ENCODE results near the gene HBZ.

Gene HBZ

DNA sequence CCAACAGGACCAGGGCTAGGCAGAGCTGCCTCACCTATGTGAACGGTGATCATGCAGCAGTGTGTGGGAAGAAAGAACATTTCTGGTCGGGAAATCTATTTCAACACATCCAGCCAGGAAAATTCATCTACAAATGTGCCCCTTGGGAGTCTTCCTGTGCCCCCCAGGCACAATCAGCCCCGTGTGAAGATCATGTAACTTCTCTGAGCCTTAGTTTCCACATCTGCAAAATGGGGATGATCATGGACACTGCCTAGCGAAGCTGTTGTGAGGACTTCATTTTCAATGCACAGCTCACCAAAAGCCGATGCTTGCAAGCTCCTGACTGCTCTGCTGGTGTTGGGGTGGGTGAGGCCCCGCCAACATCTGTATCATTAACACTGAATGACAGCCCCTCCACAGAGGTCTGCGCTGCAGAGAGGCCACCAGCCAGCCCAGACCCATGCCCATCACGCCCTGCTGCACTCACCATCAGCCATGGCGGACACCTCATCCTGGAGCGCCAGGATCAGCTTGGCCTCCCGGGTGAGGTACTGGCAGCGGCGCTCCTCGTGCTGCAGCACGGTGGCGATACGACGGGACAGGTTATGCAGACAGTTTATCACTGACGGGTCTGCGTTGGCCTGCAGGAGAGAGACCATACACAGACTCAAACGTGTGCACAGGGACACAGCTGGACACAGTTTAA, 40.1 kb upstream of the HBZ start:
- Histone ChIP-seq H3K4me1 (ENCODE audit: control insufficient read depth, low read depth, low read length) (peaks cover 5% of the 10 kb centered on the region), H3K4ac (ENCODE audit: low read depth, low read length) (no peak overlapping the region), H4K5ac (ENCODE audit: low read length) (no peak overlapping the region), H3K79me2 (ENCODE audit: control insufficient read depth, insufficient read depth, low read length) (no peaks in the 10 kb centered on the region), H3K23ac (ENCODE audit: low read length) (no peak overlapping the region), H2BK5ac (ENCODE audit: low read length) (no peak overlapping the region), H4K8ac (ENCODE audit: low read depth, low read length) (no peak overlapping the region), H2BK120ac (ENCODE audit: low read depth, low read length) (no peak overlapping the region), H3K79me1 (ENCODE audit: low read length) (no peaks in the 10 kb centered on the region), H3K18ac (ENCODE audit: low read length) (no peak overlapping the region), H3K4me2 (ENCODE audit: low read length) (no peak overlapping the region), H3K36me3 (ENCODE audit: control insufficient read depth, insufficient read depth, low read length) (peaks cover 3% of the 10 kb centered on the region), H3K56ac (ENCODE audit: low read length) (peak overlapping the region; percentile 42), H2BK15ac (replicated peaks; ENCODE audit: low read depth) (no peak overlapping the region), H3K4me3 (ENCODE audit: low read length) (no peak overlapping the region), H3K27ac (ENCODE audit: low read depth, low read length) (no peak overlapping the region), H3K27me3 (ENCODE audit: insufficient read depth, low read length, poor library complexity) (no peaks in the 10 kb centered on the region), H3K9ac (ENCODE audit: low read length) (no peak overlapping the region), H2AK5ac (ENCODE audit: low read length) (no peak overlapping the region)
- no peak for DNase-seq
- WGBS (ENCODE audit: extremely low coverage, insufficient coverage, low lambda C conversion rate) = no CpG with 5 or more reads among the region's 21 CpGs

DNA sequence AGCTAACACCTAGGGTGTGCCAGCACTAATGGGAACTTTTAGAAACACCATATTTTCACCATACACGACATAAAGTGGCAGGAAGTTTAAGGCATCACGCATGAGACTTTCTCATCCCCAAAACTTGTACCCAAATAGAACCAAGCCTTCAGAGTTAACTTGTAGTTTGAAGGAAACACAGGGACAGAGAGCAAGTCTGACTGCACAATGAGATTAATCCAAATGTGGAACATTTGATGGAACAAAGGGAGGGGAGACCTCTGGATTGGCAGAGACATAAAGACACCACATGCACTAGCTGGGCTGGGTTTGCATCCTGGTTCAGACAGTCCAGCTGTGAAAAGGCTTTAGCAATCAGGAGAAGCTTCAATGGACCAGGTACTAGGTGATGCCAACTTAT, 38.1 kb upstream of the HBZ start:
- no peak overlapping the region for H3K9ac ChIP-seq (ENCODE audit: low read length)

DNA sequence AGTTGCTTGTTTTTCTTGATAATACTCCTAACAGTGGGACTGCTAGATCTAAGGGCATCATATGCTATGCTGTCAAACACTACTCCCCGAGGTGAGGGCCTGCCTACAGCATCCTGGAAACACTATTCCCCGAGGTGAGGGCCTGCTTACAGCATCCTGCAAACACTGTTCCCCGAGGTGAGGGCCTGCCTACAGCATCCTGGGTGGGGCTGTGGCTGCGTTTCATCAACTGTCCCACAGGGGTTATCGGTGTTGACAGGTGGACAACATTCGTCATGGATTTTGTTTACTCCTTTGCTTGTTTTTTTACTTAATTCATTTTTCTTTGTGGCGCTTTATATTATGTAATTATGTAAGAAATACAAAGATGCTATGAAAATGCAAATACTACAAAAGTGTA, 36.4 kb upstream of the HBZ start:
- Histone ChIP-seq H2BK5ac (ENCODE audit: low read length) (no peak overlapping the region), H3K36me3 (ENCODE audit: control insufficient read depth, insufficient read depth, low read length) (peaks cover 2% of the 10 kb centered on the region), H2BK15ac (replicated peaks; ENCODE audit: low read depth) (no peak overlapping the region), H2AK5ac (ENCODE audit: low read length) (no peak overlapping the region), H3K27me3 (ENCODE audit: insufficient read depth, low read length, poor library complexity) (no peaks in the 10 kb centered on the region), H3K9ac (ENCODE audit: low read length) (no peak overlapping the region), H3K27ac (ENCODE audit: low read depth, low read length) (no peak overlapping the region), H3K18ac (ENCODE audit: low read length) (no peak overlapping the region), H3K4me1 (ENCODE audit: control insufficient read depth, low read depth, low read length) (peaks cover 5% of the 10 kb centered on the region), H3K23ac (ENCODE audit: low read length) (no peak overlapping the region), H3K79me1 (ENCODE audit: low read length) (no peaks in the 10 kb centered on the region), H3K4me2 (ENCODE audit: low read length) (no peak overlapping the region), H4K5ac (ENCODE audit: low read length) (no peak overlapping the region), H4K8ac (ENCODE audit: low read depth, low read length) (no peak overlapping the region), H3K79me2 (ENCODE audit: control insufficient read depth, insufficient read depth, low read length) (no peaks in the 10 kb centered on the region), H3K4ac (ENCODE audit: low read depth, low read length) (no peak overlapping the region), H3K56ac (ENCODE audit: low read length) (no peak overlapping the region), H3K4me3 (ENCODE audit: low read length) (no peak overlapping the region), H2BK120ac (ENCODE audit: low read depth, low read length) (no peak overlapping the region)
- no CpG with 5 or more reads among the region's 7 CpGs for WGBS (ENCODE audit: extremely low coverage, insufficient coverage, low lambda C conversion rate)
- DNase-seq = no peak

More for the DNA sequence above, 38.1 kb upstream of the HBZ start:
- no peak overlapping the region for H3K4me3 ChIP-seq (ENCODE audit: low read length)
- no peak overlapping the region for H3K56ac ChIP-seq (ENCODE audit: low read length)
- H2BK15ac ChIP-seq (replicated peaks; ENCODE audit: low read depth) = no peak overlapping the region
- H4K5ac ChIP-seq (ENCODE audit: low read length) = no peak overlapping the region
- no peak overlapping the region for H3K23ac ChIP-seq (ENCODE audit: low read length)
- no peak overlapping the region for H4K8ac ChIP-seq (ENCODE audit: low read depth, low read length)
- no peaks in the 10 kb centered on the region for H3K79me1 ChIP-seq (ENCODE audit: low read length)
- no peak overlapping the region for H2AK5ac ChIP-seq (ENCODE audit: low read length)
- H3K18ac ChIP-seq (ENCODE audit: low read length) = no peak overlapping the region
- H3K4ac ChIP-seq (ENCODE audit: low read depth, low read length) = no peak overlapping the region
- no peak overlapping the region for H2BK120ac ChIP-seq (ENCODE audit: low read depth, low read length)
- no peak for DNase-seq
- no peak overlapping the region for H2BK5ac ChIP-seq (ENCODE audit: low read length)
- H3K4me2 ChIP-seq (ENCODE audit: low read length) = no peak overlapping the region
- WGBS (ENCODE audit: extremely low coverage, insufficient coverage, low lambda C conversion rate) = no CpG with 5 or more reads among the region's 2 CpGs
- peaks cover 5% of the 10 kb centered on the region for H3K4me1 ChIP-seq (ENCODE audit: control insufficient read depth, low read depth, low read length)
- H3K79me2 ChIP-seq (ENCODE audit: control insufficient read depth, insufficient read depth, low read length) = no peaks in the 10 kb centered on the region
- H3K27ac ChIP-seq (ENCODE audit: low read depth, low read length) = no peak overlapping the region
- H3K27me3 ChIP-seq (ENCODE audit: insufficient read depth, low read length, poor library complexity) = no peaks in the 10 kb centered on the region
- H3K36me3 ChIP-seq (ENCODE audit: control insufficient read depth, insufficient read depth, low read length) = peaks cover 2% of the 10 kb centered on the region

DNA sequence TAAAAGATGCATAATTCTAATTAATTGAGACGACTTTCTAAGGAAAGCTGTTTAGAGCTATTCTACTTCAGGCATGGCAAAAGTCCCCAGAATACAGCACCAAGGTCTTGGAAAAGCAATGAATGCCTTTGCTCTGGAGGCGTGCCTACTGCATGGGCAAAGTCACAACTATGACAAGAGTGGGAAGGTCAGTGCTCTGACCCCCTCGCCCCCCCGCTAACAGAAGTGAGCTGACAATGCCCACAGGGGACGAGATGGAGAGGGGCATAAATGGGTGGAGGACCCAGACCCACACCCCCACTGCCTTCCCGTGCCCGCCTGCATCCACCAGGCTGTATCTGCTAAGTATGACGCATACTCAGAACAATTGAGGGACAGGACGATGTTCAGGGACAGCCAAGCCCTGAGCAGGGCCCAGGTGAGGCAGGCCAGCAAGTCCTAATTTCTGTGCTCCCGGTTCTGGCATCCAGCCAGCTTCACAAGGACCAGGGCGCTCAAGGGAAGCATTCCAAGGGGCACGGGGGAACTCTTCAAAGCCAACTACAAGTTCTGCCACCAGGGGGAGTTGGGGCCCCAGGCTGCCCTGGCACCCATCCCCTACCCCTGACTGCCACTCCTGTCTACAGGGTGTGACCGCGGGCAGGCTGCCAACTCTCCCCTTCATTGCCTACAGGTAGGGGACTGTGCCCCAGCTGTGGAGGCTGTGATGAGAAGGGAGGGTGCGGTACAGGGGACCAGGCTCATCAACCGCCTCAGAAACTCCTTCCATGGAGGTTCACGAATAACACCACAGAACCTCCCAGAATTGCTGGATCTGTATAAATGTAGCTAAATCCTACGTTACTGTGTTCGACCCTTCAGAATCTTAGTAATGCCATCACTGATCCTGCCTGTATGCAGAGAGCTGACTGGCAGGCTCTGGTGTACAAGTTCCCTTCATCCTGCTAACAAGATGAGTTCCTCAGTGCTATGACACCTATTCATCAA, 34.8 kb upstream of the HBZ start:
- H2BK120ac ChIP-seq (ENCODE audit: low read depth, low read length) = no peak overlapping the region
- H3K56ac ChIP-seq (ENCODE audit: low read length) = no peak overlapping the region
- H3K27ac ChIP-seq (ENCODE audit: low read depth, low read length) = no peak overlapping the region
- H3K4me2 ChIP-seq (ENCODE audit: low read length) = no peak overlapping the region
- WGBS (ENCODE audit: extremely low coverage, insufficient coverage, low lambda C conversion rate) = no CpG with 5 or more reads among the region's 19 CpGs
- H3K4ac ChIP-seq (ENCODE audit: low read depth, low read length) = no peak overlapping the region
- H3K4me3 ChIP-seq (ENCODE audit: low read length) = no peak overlapping the region
- H4K5ac ChIP-seq (ENCODE audit: low read length) = no peak overlapping the region
- no peaks in the 10 kb centered on the region for H3K27me3 ChIP-seq (ENCODE audit: insufficient read depth, low read length, poor library complexity)
- peak; percentile 74 for DNase-seq
- no peaks in the 10 kb centered on the region for H3K79me2 ChIP-seq (ENCODE audit: control insufficient read depth, insufficient read depth, low read length)
- H3K4me1 ChIP-seq (ENCODE audit: control insufficient read depth, low read depth, low read length) = peaks cover 5% of the 10 kb centered on the region
- no peak overlapping the region for H4K8ac ChIP-seq (ENCODE audit: low read depth, low read length)
- no peak overlapping the region for H3K18ac ChIP-seq (ENCODE audit: low read length)
- no peaks in the 10 kb centered on the region for H3K79me1 ChIP-seq (ENCODE audit: low read length)
- H2BK15ac ChIP-seq (replicated peaks; ENCODE audit: low read depth) = no peak overlapping the region
- H3K23ac ChIP-seq (ENCODE audit: low read length) = no peak overlapping the region
- no peaks in the 10 kb centered on the region for H3K36me3 ChIP-seq (ENCODE audit: control insufficient read depth, insufficient read depth, low read length)
- no peak overlapping the region for H2BK5ac ChIP-seq (ENCODE audit: low read length)
- no peak overlapping the region for H2AK5ac ChIP-seq (ENCODE audit: low read length)
- no peak overlapping the region for H3K9ac ChIP-seq (ENCODE audit: low read length)

DNA sequence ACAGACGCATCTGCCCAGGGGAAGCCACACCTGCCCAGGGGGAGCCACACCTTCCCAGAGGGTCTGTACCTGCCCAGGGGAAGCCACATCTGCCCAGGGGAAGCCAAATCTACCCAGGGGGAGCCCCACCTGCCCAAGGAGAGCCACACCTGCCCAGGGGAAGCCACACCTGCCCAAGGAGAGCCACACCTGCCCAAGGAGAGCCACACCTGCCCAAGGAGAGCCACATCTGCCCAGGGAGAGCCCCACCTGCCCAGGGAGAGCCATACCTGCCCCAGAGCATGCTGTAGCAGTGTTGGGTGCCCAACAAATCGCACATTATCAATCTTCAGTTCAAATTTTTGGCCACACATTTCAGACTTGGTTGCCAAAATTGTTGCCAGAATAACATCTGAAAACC, 33.6 kb upstream of the HBZ start:
- no peak overlapping the region for H3K9ac ChIP-seq (ENCODE audit: low read length)
- whole genome bisulfite sequencing (ENCODE audit: extremely low coverage, insufficient coverage, low lambda C conversion rate) = no CpG with 5 or more reads among the region's 2 CpGs
- H3K4me2 ChIP-seq (ENCODE audit: low read length) = no peak overlapping the region
- no peak overlapping the region for H4K5ac ChIP-seq (ENCODE audit: low read length)
- no peak overlapping the region for H2AK5ac ChIP-seq (ENCODE audit: low read length)
- H3K23ac ChIP-seq (ENCODE audit: low read length) = no peak overlapping the region
- H3K79me2 ChIP-seq (ENCODE audit: control insufficient read depth, insufficient read depth, low read length) = no peaks in the 10 kb centered on the region
- no peak overlapping the region for H3K56ac ChIP-seq (ENCODE audit: low read length)
- H3K4ac ChIP-seq (ENCODE audit: low read depth, low read length) = no peak overlapping the region
- H3K79me1 ChIP-seq (ENCODE audit: low read length) = no peaks in the 10 kb centered on the region
- DNase-seq = no peak
- H2BK120ac ChIP-seq (ENCODE audit: low read depth, low read length) = no peak overlapping the region
- H3K4me3 ChIP-seq (ENCODE audit: low read length) = no peak overlapping the region
- no peak overlapping the region for H2BK5ac ChIP-seq (ENCODE audit: low read length)
- no peak overlapping the region for H4K8ac ChIP-seq (ENCODE audit: low read depth, low read length)
- no peaks in the 10 kb centered on the region for H3K4me1 ChIP-seq (ENCODE audit: control insufficient read depth, low read depth, low read length)
- no peak overlapping the region for H3K27ac ChIP-seq (ENCODE audit: low read depth, low read length)
- H3K36me3 ChIP-seq (ENCODE audit: control insufficient read depth, insufficient read depth, low read length) = no peaks in the 10 kb centered on the region
- H3K18ac ChIP-seq (ENCODE audit: low read length) = no peak overlapping the region
- no peak overlapping the region for H2BK15ac ChIP-seq (replicated peaks; ENCODE audit: low read depth)
- no peaks in the 10 kb centered on the region for H3K27me3 ChIP-seq (ENCODE audit: insufficient read depth, low read length, poor library complexity)
